ENCODE results near the gene ASTN2. TPM values are rescaled to one million over a fixed set of nuclear protein-coding genes. Genes with fewer than 3 reads are reported as not detected.

The ASTN2 gene
- total and polyA plus RNA-seq, 2 experiments from 2014 or later, result 7.0 to 24.6 TPM

GRCh38 chr9:116539549-116539948 is 875.3 kb downstream of the ASTN2 start:
- H2AFZ ChIP-seq, result no peak overlapping the region
- H3K27ac ChIP-seq (ENCODE audit: low read depth), result no peak overlapping the region
- TF ChIP-seq JUNB (IDR thresholded peaks at IDR 0.05; ENCODE audit: unreplicated experiment) (no peak), REST (IDR thresholded peaks at IDR 0.05; ENCODE audit: unreplicated experiment) (no peak), CTCF (conservative IDR thresholded peaks at IDR 0.05; ENCODE audit: low read depth in 2 of 2) (no peak), STAT1 (IDR thresholded peaks at IDR 0.05; ENCODE audit: unreplicated experiment) (no peak), CREB1 (CRISPR knock-in tag; IDR thresholded peaks at IDR 0.05; ENCODE audit: low read depth) (no peak), EZH2phosphoT487 (IDR thresholded peaks at IDR 0.05; ENCODE audit: unreplicated experiment) (no peak), ZNF331 (CRISPR knock-in tag; IDR thresholded peaks at IDR 0.05; ENCODE audit: low read depth) (no peak), NANOG (IDR thresholded peaks at IDR 0.05; ENCODE audit: borderline replicate concordance) (no peak)
- ATAC-seq (no peak), DNase-seq (ENCODE audit: low spot score) (no peak)
- H3K79me2 ChIP-seq (replicated peaks; ENCODE audit: insufficient read depth), result no peaks in the 10 kb centered on the region; the same call in 1 of the 2 replicates
- H3K36me3 ChIP-seq (ENCODE audit: insufficient read depth), result peaks cover 3% of the 10 kb centered on the region; the same call in 1 of the 2 replicates
- H3K27me3 ChIP-seq (ENCODE audit: insufficient read depth), result no peaks in the 10 kb centered on the region
- Mint-ChIP-seq H3K27ac (no peak overlapping the region), H3K4me1 (peaks cover 3% of the 10 kb centered on the region; the same call in 1 of the 3 replicates), H3K4me3 (no peak overlapping the region), H3K36me3 (ENCODE audit: low read depth) (peaks cover 16% of the 10 kb centered on the region), H3K27me3 (ENCODE audit: insufficient read depth, low read depth, poor library complexity) (peaks cover 2% of the 10 kb centered on the region), H3K9me3 (peaks cover 40% of the 10 kb centered on the region)
- 0 out of 2 replicates have a peak, but pooled peaks cover 5% of the 10 kb centered on the region for H3K4me1 ChIP-seq (ENCODE audit: insufficient read depth)
- H3K4me2 ChIP-seq, result no peak overlapping the region
- no peaks in the 10 kb centered on the region for H4K20me1 ChIP-seq (replicated peaks; ENCODE audit: insufficient read depth)
- H3F3A ChIP-seq (replicated peaks; ENCODE audit: low read depth), result no peaks in the 10 kb centered on the region
- H3K9me2 ChIP-seq (ENCODE audit: insufficient read depth), result no peaks in the 10 kb centered on the region
- H3K4me3 ChIP-seq, result no peak overlapping the region

- H3K9me3 Mint-ChIP-seq, result peaks cover 21% of the 10 kb centered on the region
- H4K20me1 ChIP-seq (replicated peaks; ENCODE audit: insufficient read depth), result no peaks in the 10 kb centered on the region
- H3K27me3 ChIP-seq (ENCODE audit: insufficient read depth), result no peaks in the 10 kb centered on the region
- ATAC-seq, result no peak
- peaks cover 17% of the 10 kb centered on the region; the same call in 2 of the 3 replicates for H3K36me3 Mint-ChIP-seq (ENCODE audit: low read depth)
- no peaks in the 10 kb centered on the region for H3K27me3 Mint-ChIP-seq (ENCODE audit: insufficient read depth, low read depth, poor library complexity)
- H3K27ac Mint-ChIP-seq, result no peak overlapping the region
- H3K79me2 ChIP-seq (replicated peaks; ENCODE audit: insufficient read depth), result no peaks in the 10 kb centered on the region
- H3K9me2 ChIP-seq (ENCODE audit: insufficient read depth), result 0 out of 2 replicates have a peak, but pooled peaks cover 5% of the 10 kb centered on the region
- H3K27ac ChIP-seq (ENCODE audit: low read depth), result no peak overlapping the region
- H3K4me3 Mint-ChIP-seq, result no peak overlapping the region
- H3K4me2 ChIP-seq, result no peak overlapping the region
- H3F3A ChIP-seq (replicated peaks; ENCODE audit: low read depth), result no peaks in the 10 kb centered on the region
- no peaks in the 10 kb centered on the region for H3K4me1 ChIP-seq (ENCODE audit: insufficient read depth)
- H2AFZ ChIP-seq, result no peak overlapping the region
- H3K4me1 Mint-ChIP-seq, result no peaks in the 10 kb centered on the region
- 0 out of 2 replicates have a peak, but pooled peaks cover 3% of the 10 kb centered on the region for H3K36me3 ChIP-seq (ENCODE audit: insufficient read depth)
- no peak for DNase-seq (ENCODE audit: low spot score)
- H3K4me3 ChIP-seq, result no peak overlapping the region
- TF ChIP-seq ZNF462 (CRISPR knock-in tag; IDR thresholded peaks at IDR 0.05), result no peak
- no peak for TF ChIP-seq EZH2 (IDR thresholded peaks at IDR 0.05; ENCODE audit: low read depth, unreplicated experiment)
- no peak for TF ChIP-seq CREB1 (CRISPR knock-in tag; IDR thresholded peaks at IDR 0.05; ENCODE audit: low read depth)
- TF ChIP-seq NANOG (IDR thresholded peaks at IDR 0.05; ENCODE audit: borderline replicate concordance), result no peak
- TF ChIP-seq ZNF114 (CRISPR knock-in tag; IDR thresholded peaks at IDR 0.05), result no peak
Observed at GRCh38 chr9:116525611-116526010, 889.2 kb downstream of the ASTN2 start.

Data from GM23338 (cell line).